ENCODE measurements around the gene FBXO31. TPM values are rescaled to one million over a fixed set of nuclear protein-coding genes. Genes with fewer than 3 reads are reported as not detected.

FBXO31 gene
- polyA plus RNA-seq, 3 donors: 24.0 to 25.9 (median 24.8) TPM

DNA sequence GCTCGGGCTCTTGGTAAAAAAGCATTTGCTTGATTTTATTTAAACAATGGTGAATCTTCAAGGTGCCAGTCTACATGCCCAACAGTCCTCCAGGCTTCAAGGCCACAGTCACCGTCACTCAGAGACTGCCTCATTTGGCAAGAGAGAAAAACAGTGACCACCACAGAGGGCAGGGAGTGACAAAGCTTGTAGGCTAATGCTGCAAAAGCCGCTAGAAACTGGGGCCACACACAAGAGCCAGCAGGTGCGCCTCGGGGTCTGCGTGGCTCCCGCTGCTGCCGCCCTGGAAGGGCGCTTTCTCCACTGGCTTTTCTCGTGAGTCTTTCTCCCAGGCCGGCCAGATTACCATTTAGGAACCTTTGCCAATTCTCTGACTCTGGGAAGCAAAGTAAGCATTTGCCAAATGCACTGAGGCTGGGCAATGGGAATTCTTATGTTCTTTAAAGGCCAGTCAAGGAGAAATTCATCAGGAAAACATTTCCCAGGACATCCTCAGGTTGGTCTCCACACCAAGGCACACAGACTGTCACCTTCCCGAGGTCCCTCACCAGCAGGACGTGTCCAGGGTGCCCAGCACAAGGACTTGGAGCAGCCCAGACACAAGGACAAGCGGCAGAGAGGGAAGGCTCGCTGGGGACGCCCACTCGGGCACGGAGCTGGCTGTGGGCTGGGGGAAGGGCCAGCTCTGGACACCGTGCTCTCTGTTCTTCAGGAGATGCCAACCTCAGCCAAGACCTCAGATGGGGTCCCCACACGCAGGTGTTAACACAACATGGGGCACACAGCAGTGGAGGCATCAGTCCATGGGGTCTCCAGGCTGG lies 53.9 kb downstream of the FBXO31 start:
- no peak for DNase-seq

DNA sequence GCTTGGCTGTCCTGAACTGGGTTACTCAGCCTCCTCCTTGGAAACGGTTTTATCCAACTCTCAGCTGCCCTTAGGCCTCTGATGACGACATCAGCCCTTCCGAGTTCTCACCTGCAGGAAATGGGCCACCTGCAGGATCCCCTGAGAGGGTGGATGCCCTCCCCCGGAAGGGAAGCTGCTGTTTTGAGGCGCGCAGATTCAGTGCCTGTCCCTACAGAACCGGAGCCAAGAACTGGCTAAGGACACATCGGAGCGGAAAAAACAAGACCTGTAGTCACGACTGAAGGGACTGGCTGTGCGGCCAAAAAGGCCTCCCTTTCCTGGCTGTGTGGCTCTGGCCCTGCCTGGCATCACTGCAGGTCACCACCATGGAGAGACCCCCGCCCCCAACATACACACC lies 54.7 kb downstream of the FBXO31 start:
- DNase-seq: no peak

DNA sequence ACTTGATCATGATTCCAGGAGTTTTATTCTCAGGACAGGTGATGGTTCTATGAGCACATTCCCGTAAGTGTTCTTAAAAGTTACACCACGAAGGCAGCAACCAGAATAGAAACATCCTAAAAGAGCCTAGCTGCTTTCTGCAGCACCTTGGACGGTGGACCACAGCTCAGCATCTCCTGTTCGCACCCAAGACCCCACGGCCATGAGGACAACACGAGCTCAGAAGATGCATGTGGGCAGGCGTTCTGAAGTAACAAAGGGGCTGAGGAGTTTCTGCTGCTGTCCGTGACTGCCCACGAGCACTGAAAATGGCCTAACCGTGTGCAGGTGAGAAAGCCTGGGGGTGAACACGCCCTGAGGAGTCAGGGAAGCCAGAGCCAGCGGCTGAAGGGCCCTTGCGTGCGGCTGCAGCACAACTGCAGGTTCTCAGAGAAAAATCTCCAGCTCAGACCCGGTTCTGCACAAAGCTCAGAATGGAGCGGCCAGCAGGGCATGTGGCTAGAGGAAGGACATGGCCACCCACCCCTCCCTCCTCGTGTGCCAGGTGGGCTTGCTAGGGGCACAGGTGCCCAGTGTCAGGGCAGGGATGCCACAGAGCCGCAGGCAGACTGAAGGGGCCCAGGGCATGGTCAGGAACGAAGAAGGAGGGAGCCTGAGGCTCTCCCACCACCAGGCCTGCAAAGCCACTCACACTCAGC lies 55.6 kb downstream of the FBXO31 start:
- DNase-seq: no peak

DNA sequence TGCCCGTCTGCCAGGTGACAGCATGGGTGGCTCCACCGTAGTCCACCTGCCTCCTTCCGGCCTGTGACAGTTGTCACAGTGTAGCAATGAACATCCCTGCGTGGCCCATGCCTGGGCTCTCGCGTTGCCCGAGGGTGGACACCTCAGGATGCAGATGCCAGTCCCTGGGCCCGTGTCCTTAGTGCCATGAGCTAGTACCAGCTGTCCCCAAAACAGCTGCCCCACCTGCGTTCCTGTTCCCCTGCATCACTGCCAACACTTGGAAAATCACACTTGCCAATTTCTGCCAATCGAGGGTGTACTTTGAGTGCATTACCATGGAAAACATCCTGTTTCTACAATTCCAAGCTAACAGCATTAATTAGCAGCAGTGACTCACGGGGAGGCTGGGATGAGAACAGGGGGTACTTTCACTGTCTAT lies 57.4 kb downstream of the FBXO31 start:
- no peak for DNase-seq

DNA sequence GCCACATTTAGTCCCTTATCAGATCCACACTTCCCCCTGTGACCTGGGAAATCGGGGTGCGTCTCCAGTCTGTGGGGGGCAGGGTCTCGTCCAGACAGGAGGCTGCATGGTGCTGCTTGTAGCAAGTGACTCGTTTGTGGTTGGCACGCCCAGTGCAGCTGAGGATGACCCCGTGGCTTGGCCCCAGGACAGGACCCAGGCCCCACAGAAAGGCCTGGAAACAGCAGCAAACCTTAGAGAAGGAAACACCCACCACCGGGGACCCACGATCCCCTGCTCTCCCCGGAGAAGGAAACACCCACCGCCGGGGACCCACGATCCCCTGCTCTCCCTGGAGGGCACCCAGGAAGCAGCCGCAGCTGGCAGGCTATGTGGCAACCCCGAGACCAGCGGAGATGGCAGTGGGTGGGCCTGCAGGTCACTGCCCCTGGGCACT lies 58.1 kb downstream of the FBXO31 start:
- DNase-seq: no peak

DNA sequence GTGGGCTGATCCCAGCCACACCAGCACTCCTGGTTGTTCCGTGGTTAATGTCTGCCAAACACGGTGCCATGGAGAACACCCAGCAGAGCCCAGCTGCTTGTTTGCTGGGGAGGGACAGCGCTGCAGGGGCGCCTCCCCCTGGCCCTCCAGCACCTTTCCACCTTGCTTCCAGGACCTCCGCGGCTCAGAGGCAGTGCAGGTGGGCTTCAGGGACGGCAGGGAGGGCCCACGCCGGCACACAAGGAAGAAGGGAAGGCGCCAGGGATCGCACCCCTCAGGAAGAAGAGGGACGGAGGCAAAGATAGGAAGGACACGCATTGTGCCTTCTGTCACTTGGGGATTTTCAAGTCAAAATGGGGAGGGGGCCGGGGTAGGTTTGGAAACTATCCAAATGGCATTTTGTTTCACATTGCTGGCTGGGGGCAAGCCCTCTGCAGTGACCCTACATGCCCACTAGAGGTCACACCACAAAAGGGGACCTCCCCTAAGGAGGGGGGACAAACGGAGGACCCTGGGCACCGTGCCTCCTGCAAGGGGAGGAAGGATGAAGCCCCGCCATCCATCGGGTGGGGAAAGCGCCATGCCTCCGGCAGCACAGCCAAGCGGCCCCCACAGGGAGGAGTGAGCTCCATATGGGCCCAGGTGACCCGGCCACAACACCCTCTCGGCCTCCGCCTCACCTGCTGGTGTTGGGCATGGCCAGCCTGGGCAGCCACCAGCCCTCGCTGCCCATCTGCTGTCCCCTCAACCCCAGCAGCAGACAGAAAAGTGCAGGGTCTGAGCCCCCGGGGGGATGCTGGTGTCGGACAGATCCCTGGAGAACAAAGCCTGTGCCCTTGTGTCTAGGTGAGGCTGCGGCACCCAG lies 58.9 kb downstream of the FBXO31 start:
- no peak for DNase-seq

DNA sequence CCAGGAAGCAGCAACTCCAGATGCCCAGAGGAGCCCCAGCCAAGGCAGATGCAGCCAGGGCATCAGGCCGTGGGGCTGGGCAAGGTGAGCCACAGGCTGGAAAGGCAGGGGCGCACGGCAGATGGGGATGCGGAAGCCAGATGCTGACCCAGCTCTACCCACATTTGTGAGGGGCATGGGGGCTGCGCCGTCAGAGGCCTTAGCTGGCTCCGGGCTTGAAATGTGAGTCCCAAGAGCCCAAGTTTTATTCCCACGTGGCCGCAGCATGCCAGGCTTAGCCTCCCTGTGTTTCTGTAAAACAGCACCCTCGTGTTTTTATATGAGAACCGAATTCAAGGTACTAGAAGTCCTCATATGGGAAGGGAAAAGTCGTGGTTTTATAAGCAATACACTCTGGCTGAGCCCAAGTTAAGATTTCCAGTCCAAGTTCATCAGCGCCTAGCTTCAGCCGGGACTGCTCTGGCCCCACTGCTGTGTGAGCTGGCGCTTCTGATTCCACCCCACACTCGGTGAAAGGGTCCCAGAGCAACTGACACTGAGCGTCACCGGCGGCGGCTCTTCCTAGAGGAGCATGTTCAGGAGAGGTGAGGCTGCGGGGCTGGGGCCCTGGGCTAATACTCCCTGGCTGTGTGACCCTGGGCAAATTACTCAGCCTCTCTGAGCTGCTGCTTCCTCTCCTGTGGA lies 59.7 kb downstream of the FBXO31 start:
- DNase-seq: no peak

DNA sequence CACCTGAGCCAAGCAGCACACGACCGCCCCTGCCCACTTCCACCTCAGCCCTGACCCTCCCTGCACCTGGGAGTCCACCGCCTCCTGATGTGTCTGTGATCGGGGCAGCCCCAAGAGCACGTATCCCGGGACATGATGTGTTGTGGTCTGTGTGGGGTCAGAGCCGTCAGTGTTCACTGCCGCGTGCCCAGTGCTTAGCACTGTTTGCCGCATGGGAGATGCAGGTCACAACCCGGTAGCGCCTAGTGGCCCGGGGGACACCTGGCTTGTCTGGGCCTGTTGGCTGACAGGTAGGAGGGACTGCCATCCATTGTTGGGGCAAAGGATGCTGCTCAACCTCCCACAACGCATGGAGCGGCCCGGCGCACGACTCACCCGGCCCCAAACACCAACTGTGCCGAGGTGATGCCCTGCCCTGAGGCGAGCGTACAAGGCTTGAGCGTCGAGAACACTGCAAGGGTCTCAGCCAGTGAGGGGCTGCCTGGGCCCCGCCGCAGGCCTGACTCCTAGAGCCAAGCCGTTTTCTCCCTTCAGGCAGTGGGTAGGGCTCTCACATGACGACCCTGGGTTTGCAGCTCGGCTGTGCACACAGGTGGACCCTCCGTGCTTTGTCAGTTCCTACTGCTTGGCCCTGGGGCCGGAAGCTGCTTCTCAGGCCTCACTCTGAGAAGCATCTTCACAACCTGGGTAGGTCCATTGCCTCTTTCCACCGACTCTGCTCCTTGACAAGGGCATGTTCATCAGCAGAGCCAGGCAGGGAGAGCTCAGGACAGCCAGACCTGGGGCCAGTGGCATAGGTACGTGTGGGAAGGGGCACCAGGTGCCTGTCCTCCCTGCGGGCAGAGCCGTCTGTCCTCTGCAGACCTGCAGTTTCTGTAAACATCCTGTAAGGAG lies 60.5 kb downstream of the FBXO31 start:
- DNase-seq: no peak

DNA sequence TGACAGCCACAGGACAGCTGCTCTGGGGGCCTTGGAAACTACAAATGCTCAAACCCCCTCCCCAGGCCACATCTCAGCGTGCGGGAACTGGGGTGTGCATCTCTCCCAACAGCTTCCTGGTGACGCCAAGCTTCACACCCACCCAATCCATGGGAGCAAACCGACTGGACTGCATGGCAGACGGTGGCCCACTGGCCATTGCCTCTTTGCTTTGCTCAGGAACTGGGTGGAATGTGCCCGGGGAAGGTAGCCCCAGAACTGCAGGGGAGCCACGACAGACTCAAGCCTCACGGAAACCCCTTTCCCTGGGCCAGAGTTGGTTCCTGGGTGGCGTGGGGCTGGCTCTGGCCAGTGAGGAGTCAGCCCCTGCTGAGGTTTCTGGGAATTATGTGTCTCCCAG lies 61.2 kb downstream of the FBXO31 start:
- no peak for DNase-seq

DNA sequence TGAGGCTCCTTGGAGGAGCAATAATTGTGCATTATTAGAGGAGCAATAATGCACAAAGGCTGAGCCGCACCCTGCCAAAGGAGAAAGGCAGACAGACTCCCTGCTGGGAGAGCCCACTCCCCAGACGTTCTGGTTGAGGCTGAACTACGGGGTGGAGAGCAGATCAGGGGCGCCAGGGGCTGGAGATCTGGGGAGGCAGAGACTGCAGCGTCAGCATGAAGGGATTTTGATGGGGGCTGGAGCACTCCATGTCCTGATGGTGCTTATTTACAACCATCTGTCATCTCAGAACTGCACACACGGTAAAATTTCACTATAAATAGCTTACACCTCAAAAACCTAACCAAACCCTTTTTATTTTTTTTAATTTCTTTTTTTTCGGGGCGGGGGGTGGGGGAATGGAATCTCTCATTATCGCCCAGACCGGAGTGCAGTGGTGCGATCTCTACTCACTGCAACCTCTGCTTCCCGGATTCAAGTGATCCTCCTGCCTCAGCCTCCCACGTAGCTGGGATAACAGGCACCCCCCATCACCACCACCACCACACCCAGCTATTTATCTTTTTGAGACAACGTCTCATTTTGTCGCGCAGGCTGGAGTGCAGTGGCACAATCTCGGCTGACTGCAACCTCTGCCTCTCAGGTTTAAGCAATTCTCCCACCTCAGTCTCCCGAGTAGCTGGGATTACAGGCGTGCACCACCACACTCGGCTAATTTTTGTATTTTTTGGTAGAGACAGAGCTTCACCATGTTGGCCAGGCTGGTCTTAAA lies 62.1 kb downstream of the FBXO31 start:
- no peak for DNase-seq

DNA sequence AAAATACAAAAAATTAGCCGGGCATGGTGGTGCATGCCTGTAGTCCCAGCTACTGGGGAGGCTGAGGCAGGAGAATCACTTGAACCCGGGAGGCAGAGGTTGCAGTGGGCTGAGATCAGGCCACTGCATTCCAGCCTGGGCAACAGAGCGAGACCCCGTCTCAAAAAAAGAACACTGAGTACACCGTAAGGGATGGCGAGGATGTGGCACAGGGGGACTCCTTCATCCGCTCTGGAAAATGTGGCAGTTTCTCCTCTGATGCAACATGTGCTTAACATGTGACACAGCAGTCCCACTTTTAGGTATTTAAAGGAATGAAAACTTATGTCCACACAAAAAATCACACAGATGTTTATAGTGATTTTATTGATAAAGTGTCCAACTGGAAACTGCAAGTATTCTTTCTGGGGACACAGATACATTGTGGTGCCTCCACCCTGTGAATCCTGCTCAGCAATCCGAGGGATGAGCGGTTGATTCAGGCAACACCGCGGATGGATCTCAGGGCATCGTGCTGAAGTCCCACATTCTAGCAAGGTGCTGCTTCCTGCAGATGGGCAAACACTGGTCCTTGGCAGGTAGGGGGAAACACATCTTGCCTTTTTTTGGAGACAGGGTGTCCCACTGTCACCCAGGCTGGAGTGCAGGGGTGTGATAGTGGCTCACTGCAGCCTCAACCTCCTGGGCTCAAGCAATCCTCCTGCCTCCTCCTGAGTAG lies 62.9 kb downstream of the FBXO31 start:
- DNase-seq: no peak

DNA sequence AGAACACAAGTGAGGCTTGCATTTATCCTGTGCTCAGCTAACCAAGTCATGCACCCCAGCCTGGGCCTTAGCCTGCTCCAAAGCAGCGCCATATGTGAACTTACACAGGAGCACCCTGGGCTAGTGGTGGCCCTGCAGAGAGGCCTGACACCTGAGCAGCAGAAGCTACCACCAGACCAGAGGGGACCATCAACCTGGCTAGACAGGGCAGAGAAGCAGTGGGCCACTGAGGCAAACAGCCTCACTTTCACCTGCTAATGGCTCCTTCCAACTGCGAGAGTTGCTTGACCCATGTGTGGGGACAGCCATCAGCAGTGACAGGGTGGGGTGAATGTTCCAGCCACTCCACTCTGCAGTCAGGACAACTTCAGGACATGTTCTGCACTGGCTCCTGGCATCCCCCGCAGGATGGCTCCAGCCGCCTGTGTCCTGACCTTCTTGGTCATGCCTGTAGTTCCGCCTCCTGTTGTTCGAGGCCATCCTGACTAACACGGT lies 63.5 kb downstream of the FBXO31 start:
- DNase-seq: no peak

DNA sequence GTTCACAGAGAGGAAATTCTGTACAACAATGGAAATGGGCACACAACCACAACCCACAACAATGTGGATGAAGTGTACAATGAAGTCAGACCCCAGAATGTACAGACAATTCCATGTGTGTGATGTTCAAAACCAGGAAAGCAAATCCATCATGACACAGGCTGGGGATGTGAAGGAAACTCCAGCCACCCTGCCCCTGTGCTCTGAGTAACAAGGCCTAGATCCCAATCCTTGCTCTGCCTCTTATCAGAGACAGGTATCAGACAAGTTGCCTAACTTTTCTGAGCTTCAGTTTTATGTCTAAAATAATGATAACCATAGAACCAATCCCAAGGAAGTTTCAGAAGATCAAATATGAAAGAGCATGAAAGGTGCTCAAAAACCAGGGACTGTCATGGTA lies 64.6 kb downstream of the FBXO31 start:
- DNase-seq: no peak

DNA sequence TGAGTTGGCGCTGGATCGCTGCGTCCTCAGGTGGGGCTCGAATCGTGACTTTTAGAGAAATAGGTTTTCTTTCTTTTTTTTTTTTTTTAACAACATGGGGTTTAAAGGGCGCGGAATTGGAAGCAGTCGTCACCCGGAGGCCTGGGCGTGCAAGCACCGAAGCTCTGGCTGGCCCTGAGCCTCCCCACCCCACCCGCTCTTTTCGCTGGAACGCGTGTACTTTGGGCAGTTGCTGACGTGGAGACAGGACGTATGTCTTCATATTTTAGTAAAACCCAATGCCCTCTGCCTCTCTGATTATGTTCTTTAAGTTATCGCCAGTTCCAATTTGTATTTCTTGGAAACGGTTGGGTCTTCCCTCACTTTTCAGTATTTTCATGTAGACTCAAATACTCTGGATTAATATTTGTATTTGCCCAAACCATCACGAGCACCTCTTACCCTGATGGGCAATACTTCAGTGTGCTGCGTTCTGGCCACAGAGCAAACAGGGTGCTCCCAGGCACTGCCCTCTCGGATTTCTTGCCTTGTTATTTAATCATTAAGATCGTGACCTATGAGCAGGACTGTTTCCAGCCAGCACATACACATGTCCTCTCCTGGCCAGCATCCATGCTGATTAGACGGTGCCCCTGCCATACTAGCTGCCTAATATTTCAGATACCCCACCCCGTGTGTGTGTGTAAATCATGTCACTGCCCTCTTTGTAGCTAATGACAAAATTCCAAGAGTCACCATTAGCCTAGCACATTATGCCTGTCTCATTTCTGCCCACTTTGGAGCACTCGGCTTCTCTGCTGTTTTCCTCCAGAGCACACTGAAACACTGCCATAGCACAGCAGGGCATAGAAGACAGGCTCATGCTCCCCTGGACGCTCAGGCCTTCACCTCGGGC lies 65.6 kb downstream of the FBXO31 start:
- peak; percentile 36 for DNase-seq

DNA sequence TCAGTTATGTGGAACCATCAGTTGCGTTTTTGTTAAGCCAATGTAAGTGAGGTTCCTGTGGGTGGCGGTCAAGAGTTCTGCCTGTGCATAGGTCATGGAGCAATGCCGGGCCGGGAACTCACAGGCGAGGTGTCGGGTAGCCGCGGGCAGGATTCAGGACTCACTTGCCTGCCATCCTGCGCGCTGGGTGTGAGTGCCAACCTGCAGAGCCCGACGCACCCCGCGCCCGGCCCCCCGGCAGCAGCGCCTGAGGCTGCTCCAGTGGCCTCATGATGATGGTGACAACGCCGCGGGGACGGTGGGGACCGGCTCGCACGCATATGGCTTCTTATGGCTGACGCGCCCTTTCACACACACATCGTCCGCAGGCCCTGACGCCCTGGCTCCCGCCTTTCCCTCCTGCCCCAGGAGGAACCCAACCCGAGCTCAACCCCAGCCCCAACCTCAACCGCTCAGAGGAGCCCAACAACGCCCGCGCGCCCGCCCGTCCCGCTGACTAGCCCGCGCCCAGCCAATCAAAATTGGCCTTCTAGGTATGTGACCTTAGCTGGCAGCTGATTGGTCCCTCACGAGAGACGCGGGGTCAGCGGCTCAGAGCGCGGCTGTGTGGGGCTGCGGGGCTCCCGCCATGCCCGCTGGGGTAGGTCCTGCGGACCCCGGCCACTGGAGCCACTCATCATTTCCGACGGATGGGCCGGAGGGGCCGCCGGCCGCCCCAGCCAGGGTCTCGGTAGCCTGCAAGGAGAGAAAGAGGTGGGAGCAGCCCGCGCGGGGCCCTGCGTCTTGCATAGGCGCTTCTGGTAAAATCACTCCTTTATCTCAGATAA lies 66.4 kb downstream of the FBXO31 start, which contains the start of gene C16orf95:
Gene C16orf95 (minus strand): TSS at position 470 of the 827 bp plus-strand sequence. CDS start 150 bp downstream, at position 320.
- DNase-seq: peak; percentile 98

DNA sequence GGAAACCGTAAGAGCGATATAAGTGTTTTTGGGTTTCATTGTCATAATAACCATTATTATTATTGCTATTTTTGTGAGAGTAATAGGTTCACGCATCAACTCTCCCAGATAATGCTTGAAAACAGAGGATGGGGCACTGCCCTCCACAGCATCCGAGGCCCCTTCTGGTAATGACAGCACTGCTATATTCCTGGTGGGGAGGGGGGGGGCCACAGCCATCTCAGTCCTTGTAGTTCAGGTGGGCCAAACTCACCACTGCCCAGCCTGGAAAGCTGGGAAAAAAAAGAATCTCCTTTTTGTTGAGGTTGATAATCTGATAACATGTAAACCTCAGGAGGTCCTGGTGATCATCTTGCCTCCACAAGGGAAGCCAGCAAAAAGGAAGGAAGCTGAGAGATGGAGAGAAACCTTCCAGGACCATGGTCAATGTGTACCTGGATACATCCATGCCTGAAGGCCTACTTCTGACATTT lies 67.1 kb downstream of the FBXO31 start:
- DNase-seq: no peak

DNA sequence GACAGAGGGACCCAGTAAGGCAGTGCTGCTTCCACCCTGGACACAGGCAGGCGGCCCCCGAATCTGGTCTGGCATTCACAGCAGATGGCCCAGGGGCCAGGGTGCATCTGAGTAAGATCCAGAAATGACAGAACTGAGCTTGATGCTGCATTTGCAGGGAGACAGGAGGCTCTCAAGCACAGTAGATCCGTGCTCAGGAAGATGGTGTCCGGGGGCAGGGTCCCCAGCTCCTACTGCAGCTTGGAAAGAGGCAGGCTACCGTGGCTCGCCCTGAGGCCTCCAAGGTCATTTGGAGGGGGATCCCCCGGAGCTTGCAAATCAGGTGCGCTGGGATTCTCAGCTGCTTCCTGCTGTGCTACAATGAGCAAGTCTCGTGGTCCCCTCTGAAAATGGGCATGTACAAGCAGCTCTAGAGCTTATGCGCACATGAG lies 68.6 kb downstream of the FBXO31 start:
- DNase-seq: no peak
